HepG2 (cell line): ENCODE results near the gene PSMD8. TPM values are rescaled to one million over a fixed set of nuclear protein-coding genes. Genes with fewer than 3 reads are reported as not detected.

Source experiments
- CBX2 ChIP-seq, 2 experiments: fragments of 200-600 bp in 1 of 2; sonication (generic); formaldehyde crosslinking in 1 of 2; IDR thresholded peaks; 2 replicates each; pipeline versions ENCODE4 v1.7.0 to v1.8.1; 2018 to 2022; ENCODE audit warnings: low read depth in 2 of 2, low read length in 1 of 2, mild to moderate bottlenecking in 1 of 2, missing genetic modification reagents in 1 of 2
- ELF1 ChIP-seq: sonication (generic); formaldehyde crosslinking; IDR thresholded peaks from 2 replicates; pipeline ENCODE4 v1.4.0; 2020; ENCODE audit warnings: missing genetic modification reagents
- HNF1B ChIP-seq: sonication (generic); formaldehyde crosslinking; IDR thresholded peaks from 2 replicates; pipeline ENCODE4 v1.5.1; 2020; ENCODE audit warnings: mild to moderate bottlenecking, moderate library complexity, missing genetic modification reagents
- ISX ChIP-seq: sonication (generic); formaldehyde crosslinking; conservative IDR thresholded peaks from 2 replicates; pipeline ENCODE4 v1.5.0; 2020; ENCODE audit warnings: missing genetic modification reagents
- NFE2 ChIP-seq: sonication (generic); formaldehyde crosslinking; IDR thresholded peaks from 2 replicates; pipeline ENCODE4 v1.4.0; 2020; ENCODE audit warnings: missing genetic modification reagents
- NPAS2 ChIP-seq: sonication (generic); formaldehyde crosslinking; IDR thresholded peaks from 2 replicates; pipeline ENCODE4 v1.8.0; 2022; ENCODE audit warnings: mild to moderate bottlenecking, missing genetic modification reagents, borderline replicate concordance
- PITX1 ChIP-seq: sonication (generic); formaldehyde crosslinking; IDR thresholded peaks from 2 replicates; pipeline ENCODE4 v1.5.1; 2020; ENCODE audit warnings: mild to moderate bottlenecking, missing genetic modification reagents
- SP5 ChIP-seq: IDR thresholded peaks from 2 replicates; pipeline ENCODE4 v1.6.1; 2016; ENCODE audit warnings: low read depth, borderline replicate concordance
- USF2 ChIP-seq, 2 experiments: sonication (generic) in 1 of 2; formaldehyde crosslinking in 1 of 2; IDR thresholded peaks; 2 replicates each; pipeline versions ENCODE4 v1.5.1 to v1.6.1; 2011 to 2020; ENCODE audit warnings: borderline replicate concordance in 1 of 2, low read depth in 1 of 2, low read length in 1 of 2, mild to moderate bottlenecking in 1 of 2, missing genetic modification reagents in 1 of 2, moderate library complexity in 1 of 2
- ZFP91 ChIP-seq: sonication (generic); formaldehyde crosslinking; IDR thresholded peaks from 2 replicates; pipeline ENCODE4 v1.9.0; 2022; ENCODE audit warnings: missing genetic modification reagents, mild to moderate bottlenecking, borderline replicate concordance
- ZNF597 ChIP-seq: sonication (generic); formaldehyde crosslinking; IDR thresholded peaks from 2 replicates; pipeline ENCODE4 v1.5.0; 2020; ENCODE audit warnings: missing genetic modification reagents
- ZNF609 ChIP-seq: sonication (generic); formaldehyde crosslinking; IDR thresholded peaks from 2 replicates; pipeline ENCODE4 v1.4.0; 2020; ENCODE audit warnings: mild to moderate bottlenecking, missing genetic modification reagents, borderline replicate concordance
- ZSCAN21 ChIP-seq: sonication (generic); formaldehyde crosslinking; IDR thresholded peaks from 2 replicates; pipeline ENCODE4 v1.8.0; 2022; ENCODE audit warnings: mild to moderate bottlenecking, missing genetic modification reagents, moderate library complexity, borderline replicate concordance
- polyA plus RNA-seq, 8 experiments: library from polyadenylated mRNA; depleted of rRNA in 3 of 8; stranded (reverse) in 7 of 8; unstranded in 1 of 8; fragments of >200 nt; fragmentation: Illumina TruSeq in 4 of 8; extraction: Trizol in 4 of 8; gene quantifications; 2 replicates each; pipeline versions ENCODE4 v1.2.1 to v1.2.3, GENCODE V29; 2011 to 2016; ENCODE audit warnings: low read depth in 4 of 8, missing spikeins in 1 of 8, mixed read lengths in 1 of 8; ENCODE audit not compliant: insufficient read depth in 1 of 8
- total RNA-seq, 5 experiments: library from RNA; depleted of rRNA; stranded (reverse); fragments of >200 nt; fragmentation: Illumina TruSeq; extraction: Trizol; gene quantifications; 2 replicates each; pipeline ENCODE4 v1.2.3, GENCODE V29; 2016; ENCODE audit warnings: low read depth in 1 of 5

Gene PSMD8
- total and polyA plus RNA-seq, 2 of the 13 experiments (the other 11 are each of a cell fraction or from before 2014, with no cell fraction given), result 162 to 296 TPM

GRCh38 chr19:38374332-38375097 lies at the start of gene PSMD8 (continued):
- peak; percentile 72 for TF ChIP-seq ZNF609 (CRISPR knock-in tag)
- TF ChIP-seq ISX (CRISPR knock-in tag), result peak; percentile 75; the same call in 1 of the 2 replicates
- TF ChIP-seq USF2 (IDR thresholded peaks at IDR 0.05; ENCODE audit: low read depth, low read length), result no peak
- TF ChIP-seq USF2 (CRISPR knock-in tag; IDR thresholded peaks at IDR 0.05; ENCODE audit: borderline replicate concordance), result peak; percentile 52; the same call in 1 of the 2 replicates
- TF ChIP-seq HNF1B, result peak; percentile 75
- no peak for TF ChIP-seq CBX2 (IDR thresholded peaks at IDR 0.05; ENCODE audit: low read depth, low read length)
- peak; percentile 83; the same call in 1 of the 2 replicates for TF ChIP-seq CBX2 (CRISPR knock-in tag; IDR thresholded peaks at IDR 0.05; ENCODE audit: low read depth)
- peak; percentile 60; the same call in 1 of the 2 replicates for TF ChIP-seq ZSCAN21 (CRISPR knock-in tag)
- TF ChIP-seq PITX1 (CRISPR knock-in tag), result peak; percentile 49; the same call in 1 of the 2 replicates
- no peak for TF ChIP-seq NFE2 (CRISPR knock-in tag)
- TF ChIP-seq ZNF597 (CRISPR knock-in tag), result no peak
- peak; percentile 91 for TF ChIP-seq ELF1 (CRISPR knock-in tag)
- TF ChIP-seq SP5 (CRISPR knock-in tag), result peak; percentile 65
- no peak for TF ChIP-seq NPAS2 (CRISPR knock-in tag)
- peak; percentile 91; the same call in 1 of the 2 replicates for TF ChIP-seq ZFP91 (CRISPR knock-in tag)
